NCI-H1694 treated with DMSO at 0.1 percent for 48 hours (cell line): ENCODE measurements around the gene TEX19.
"Not testable (repeated sequence)": the region's sequence is repeated elsewhere in the genome, so short reads cannot be mapped to it uniquely, and the experiment has no call there.

Source experiments
- DNase-seq: peaks from one replicate; lab custom pipeline; 2025; lab: John Stamatoyannopoulos, UW

Gene TEX19

DNA sequence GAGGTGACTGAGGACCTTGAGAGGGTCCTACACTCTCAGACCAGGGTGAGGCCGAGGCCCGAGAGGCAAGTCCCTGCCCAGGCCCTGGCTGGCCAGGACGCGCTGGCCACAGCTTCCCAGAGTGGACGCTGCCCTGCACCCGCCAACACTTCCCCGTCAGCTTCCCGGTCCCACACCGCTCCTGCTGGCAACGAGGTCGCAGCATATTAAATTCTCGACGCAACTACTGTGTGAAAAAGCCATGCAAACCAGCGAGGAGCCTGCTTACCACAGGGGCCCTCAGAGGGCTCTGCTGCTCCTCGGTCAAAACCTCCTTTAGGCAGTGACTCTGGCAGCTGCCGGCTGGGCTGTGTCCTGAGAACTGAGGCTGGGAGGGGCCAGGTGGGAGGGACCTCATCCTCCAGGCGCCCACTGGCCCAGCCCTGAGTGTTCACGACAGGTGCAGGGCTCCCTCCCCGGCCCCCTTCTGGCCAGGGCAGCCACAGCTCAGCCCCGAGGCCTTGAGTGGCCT, 2.1 kb upstream of the TEX19 start:
- DNase-seq: no peak

DNA sequence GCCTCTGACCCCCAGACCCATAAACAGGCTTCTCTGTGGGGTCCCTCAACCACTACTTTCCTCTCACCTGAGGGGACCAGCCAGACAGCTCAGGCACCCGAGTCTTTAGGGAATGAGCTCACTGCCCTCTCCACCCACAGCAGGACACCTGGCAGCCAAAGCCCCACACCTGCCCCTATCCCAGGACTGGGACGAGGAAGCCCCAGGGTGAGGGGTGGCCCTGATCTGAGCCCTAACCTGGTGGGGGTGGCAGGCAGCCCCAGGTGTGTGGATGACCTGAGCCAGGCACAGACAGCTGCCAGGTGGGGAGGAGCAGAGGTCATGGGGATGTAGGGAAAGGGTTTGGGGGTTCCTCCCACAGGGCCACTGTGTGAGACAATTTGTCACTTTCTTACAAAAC, 1.7 kb upstream of the TEX19 start:
- no peak for DNase-seq

DNA sequence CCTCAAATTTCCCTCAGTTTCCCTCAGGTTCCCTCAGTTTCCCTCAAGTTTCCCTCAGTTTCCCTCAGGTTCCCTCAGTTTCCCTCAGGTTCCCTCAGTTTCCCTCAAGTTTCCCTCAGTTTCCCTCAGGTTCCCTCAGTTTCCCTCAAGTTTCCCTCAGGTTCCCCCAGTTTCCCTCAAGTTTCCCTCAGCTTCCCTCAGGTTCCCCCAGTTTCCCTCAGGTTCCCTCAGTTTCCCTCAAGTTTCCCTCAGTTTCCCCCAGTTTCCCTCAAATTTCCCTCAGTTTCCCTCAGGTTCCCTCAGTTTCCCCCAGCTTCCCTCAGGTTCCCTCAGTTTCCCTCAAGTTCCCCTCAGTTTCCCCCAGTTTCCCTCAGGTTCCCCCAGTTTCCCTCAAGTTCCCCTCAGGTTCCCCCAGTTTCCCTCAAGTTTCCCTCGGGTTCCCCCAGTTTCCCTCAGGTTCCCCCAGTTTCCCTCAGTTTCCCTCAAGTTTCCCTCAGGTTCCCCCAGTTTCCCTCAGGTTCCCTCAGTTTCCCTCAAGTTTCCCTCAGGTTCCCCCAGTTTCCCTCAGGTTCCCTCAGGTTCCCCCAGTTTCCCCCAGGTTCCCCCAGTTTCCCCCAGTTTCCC, 516 bp downstream of the TEX19 start:
- not testable (repeated sequence) for DNase-seq

DNA sequence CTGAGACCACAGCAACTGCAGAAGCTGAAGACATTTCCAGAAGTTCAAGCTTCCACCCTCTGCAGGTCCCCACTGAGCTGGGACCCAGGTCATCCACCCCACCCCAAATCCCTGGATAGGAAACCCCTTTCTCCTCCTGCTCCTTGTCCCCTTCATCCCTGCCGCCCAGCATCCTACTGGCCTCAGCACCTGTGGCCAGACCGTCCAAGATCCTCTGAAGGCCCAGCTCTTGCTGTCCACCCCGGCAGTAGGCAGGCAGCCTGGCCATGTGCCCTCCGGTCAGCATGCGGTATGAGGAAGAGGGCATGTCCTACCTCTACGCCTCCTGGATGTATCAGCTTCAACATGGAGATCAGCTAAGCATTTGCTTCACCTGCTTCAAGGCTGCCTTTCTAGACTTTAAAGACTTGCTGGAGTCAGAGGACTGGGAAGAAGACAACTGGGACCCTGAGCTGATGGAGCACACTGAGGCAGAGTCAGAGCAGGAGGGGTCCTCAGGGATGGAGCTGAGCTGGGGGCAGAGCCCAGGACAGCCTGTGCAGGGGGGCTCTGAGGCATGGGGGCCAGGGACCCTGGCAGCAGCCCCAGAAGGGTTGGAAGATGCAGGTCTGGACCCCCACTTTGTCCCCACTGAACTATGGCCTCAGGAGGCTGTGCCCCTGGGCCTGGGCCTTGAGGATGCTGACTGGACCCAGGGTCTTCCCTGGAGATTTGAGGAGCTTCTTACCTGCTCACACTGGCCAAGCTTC, 3.0 kb downstream of the TEX19 start:
- no peak for DNase-seq

DNA sequence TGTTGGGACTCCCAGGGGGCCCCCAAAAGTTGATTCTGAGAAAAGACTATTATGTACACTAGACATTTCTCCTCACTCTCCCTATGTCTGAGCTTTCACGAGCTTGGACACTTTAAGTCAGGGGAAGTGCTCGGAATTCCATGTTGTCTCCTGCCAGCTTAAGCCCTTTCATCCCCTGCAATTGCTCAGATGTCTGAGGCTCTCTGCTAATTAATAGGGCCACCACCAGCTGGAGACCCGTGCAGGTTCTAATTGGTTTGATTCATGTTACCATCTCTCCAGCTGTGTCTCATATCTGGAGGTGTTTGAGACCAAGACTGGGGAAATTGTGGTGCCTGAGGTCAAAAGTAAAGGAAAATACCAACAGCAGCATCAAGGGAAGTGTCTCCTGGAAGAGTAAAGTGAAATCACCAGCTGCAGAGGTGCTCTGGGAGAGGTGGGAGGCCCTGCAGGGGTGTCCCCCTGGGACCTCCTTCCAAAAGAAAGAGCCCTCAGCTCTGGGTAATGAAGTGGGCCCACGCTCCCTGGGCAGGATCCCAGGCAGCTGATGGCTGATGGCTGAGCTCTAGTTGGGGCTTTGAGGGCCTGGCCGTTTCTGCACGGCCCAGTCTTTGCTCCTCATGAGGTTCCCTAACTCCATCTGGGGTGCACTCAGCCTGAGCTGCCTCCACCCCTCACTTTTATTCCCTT, 6.7 kb downstream of the TEX19 start:
- peak; percentile 48 for DNase-seq

DNA sequence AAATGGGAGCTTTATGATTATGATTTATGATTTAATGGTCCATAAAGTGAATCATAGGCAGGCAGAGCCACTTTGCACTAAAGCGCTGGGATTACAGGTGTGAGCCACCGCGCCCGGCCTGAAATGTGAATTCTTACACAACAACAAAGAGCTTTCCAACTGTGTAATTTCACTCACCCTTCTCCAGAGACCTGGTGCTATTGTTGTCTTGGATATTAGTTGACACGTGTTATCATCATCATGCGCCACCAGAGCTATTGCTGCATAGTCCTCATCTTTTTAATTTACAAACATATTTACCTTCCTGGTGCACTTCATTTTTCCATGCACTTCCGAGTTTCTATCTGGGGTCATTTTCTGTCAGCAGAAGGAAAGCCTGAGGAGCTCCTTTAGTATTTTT, 7.7 kb downstream of the TEX19 start:
- DNase-seq: no peak

DNA sequence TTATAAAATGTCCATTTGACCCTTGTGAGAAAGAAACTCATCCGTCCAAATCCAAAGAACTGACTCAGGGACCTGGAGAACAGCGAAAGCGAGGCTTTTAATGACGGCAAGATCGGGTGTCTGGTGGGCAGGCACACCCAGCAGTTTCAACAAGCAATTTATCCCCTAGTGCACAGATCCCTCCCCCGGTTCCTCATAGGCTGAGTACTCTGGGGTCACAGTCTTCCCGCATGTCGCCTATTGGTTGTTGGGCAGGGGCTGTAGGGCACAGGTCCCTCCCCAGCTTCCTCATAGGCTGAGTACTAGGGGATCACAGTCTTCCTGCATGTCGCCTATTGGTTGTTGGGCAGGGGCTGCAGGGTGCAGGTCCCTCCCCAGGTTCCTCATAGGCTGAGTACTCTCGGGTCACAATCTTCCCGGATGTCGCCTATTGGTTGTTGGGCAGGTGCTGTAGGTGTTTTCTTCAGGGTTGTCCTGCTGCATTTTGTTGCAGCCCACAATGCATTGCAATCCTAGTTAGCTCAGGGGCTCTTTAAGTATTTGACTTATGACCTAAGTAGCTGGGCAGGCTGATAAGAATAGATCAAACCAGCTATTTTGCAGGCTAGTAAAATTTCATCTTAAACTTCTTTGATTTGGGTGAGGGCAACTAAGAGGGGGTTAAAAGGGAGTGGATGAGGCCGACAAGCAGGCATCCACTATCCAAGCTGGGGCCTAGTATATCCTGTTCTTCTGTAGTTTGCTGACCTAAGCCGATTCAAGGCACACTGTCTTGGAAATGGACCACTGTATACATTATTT, 8.9 kb downstream of the TEX19 start:
- no peak for DNase-seq

DNA sequence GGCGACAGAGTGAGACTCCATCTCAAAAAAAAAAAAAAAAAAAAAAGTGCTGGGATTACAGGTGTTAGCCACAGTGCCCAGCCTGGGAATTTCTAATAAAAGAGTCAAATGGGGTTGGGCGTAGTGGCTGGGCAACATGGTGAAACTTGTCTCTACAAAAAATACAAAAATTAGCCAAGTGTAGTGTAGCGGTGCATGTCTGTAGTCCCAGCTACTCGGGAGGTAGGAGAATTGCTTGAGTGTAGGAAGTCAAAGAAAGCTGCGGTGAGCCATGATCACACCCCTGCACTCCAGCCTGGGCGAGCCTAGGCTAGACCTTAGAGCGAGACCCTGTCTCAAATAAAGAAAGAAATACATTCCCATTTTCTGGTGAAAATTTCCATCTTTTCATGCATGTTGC, 10.2 kb downstream of the TEX19 start:
- DNase-seq: no peak

DNA sequence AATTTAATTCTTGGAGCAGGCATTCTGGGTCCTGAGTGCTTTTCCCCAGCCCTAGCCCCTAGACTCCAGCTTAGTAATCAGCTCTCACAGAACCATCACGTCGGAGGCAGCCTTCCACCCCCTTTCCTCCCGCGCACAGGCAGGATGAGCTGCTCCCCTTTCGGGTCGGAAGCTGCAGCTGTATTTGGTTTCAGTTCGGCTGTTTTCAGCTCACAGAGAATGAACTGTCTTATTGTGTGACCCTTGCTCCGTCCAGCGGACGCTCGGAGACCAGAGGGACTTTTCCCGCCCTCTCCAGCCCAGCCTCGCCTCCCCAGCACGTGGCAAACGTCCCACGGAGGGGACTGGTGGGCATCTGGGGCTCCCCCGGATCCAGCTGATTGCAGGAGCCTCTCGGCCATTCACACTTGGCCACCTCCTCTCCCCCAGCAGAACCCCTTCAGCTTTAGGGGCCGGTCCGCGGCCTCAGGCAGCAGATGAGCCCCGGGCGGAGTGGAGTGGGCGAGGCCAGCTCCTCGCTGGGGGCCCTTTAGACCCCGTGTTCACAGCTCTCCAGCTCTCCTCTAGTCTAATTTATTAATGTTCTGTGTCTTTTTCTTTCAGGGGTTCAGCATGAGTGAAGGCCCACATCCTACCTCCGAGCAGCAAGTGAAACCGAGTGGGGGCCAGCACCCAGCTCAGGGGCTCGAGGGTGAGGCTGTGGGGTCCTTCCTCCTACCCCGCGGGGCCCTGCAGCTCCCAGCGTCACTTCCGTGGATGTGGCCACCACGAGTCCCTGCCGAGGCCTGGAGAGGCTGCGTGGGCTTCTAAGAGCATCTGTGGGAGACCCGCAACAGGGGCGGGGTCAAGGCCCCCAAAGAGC, 11.7 kb downstream of the TEX19 start:
- no peak for DNase-seq

DNA sequence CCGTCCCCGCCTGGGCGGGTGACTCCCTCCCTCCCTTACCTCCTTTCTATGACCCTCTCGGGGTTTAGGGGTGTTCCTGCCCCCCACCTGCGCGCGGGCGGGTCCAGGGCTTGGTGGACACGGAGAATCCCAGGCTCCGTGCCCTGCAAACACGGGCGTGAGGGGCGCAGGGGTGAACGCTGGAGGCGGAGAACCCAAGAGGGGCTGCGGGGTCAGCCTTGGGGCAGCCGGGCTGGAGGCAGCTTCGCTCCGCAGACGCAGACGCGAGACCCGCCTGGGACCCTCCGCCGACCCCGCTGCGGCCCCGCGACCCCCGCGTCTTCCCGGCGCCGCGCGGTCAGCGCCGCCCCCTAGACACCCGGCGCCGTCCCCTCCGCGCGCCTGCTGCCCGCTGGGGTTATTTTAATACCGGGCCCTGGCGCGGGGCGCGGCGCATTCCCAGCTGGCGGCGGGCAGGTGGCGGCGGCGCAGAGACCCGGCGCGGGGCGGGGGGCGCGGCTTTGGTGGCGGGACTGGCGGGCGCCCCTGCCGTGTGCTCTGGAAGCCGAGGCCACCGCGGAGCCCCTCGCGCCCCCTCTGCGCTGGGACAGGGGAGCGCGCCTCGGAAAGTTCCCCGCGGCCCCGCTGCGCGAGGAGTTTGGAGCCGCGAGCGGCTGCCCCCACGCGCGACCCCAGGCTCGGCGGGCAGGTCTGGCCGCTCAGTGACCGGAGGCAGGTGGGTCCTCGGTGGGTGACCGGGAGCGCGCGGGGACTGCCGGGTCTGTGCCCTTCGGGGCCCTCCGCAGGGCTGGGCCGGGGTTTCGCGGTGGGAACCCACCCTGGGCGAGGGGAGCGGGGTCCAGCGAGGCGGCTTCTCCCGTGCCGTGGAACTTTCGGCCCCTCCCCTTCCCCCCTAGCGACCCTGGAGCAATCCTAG, 12.5 kb downstream of the TEX19 start, which contains the start of gene UTS2R:
UTS2R (plus strand) TSS at position 433 of the 916 bp plus-strand sequence. CDS start 2,560 bp downstream, outside the sequence.
- DNase-seq: no peak

DNA sequence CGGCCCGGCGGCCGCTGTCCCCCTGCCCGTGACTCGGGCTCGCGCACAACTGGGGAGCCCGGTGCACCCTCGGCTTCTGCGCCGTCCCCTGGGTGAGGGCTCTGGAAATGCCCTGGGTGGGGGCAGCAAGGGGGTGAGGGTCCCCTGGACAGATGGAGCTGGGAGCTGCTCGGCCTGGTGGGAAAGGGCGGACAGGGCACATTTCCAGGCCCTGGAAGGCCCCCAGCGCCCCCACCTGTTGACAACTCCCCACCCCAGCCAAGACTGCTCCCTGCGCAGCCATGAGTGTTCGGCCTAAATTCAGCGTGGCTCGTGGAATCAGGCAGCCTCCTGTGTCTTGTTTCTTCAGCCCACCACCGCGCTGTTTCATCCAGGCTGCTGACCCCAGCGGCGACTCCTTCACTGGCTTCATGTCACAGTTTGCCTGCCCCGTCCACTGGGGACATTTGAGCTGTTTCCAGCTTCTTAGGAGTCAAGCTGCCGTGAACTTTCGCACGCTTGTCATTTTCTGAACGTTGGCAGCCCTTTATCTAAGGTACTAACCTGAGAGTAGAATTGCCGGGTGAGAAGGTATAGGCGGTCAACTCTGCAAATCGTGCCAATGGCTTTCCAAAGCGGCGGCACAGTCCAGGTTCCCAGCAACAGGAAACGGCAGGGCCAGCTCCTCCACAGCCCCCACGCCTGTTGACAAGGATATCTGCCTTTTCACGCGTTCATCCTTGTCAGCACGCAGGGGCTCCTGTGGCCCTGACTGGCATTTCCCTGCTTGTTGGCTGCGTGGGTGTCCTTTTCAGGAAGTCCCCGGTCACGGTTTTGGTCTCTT, 13.4 kb downstream of the TEX19 start:
- DNase-seq: no peak

DNA sequence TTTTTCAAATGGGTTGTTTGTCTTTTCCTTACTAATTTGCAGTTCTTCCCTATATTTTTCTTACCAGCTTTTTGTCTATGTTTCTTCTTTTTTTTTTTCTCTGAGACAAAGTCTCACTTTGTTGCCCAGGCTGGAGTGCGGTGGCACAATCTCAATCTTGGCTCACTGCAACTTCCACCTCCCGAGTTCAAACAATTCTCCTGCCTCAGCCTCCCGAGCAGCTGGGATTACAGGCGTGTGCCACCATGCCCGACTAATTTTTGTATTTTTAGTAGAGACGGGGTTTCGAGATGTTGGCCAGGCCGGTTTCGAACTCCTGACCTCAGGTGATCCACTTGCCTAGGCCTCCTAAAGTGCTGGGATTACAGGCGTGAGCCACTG, 14.0 kb downstream of the TEX19 start:
- DNase-seq: not testable (repeated sequence)

DNA sequence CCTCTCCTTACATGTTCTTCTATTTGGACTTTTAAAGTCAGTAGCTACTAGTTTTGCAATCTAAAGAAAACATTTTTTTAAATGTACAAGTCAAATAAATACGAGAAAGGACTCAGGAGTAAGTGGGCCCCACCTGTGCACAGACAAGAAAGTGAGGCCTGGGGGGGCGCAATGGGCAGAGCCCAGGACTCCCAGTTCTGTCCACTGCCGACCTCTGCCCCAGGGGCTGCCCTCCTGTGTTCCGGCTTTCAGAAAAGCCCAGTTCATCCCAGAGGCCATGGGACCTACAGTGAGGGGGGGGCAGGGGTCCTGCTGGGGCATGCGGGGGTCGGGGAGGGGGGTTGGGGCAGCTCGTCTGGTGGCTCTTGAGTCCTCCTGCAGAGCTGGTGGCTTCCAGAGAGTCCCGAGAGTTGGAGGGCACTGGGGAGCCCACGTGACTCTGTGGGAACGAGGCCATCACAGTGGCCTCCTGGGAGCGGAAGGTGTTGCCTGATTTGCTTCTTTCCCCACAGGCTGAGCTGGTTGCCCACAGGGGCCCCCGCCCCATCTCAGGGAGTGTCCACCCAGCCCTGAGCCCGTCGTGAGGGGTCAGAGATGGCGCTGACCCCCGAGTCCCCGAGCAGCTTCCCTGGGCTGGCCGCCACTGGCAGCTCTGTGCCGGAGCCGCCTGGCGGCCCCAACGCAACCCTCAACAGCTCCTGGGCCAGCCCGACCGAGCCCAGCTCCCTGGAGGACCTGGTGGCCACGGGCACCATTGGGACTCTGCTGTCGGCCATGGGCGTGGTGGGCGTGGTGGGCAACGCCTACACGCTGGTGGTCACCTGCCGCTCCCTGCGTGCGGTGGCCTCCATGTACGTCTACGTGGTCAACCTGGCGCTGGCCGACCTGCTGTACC, 14.9 kb downstream of the TEX19 start:
- DNase-seq: no peak

DNA sequence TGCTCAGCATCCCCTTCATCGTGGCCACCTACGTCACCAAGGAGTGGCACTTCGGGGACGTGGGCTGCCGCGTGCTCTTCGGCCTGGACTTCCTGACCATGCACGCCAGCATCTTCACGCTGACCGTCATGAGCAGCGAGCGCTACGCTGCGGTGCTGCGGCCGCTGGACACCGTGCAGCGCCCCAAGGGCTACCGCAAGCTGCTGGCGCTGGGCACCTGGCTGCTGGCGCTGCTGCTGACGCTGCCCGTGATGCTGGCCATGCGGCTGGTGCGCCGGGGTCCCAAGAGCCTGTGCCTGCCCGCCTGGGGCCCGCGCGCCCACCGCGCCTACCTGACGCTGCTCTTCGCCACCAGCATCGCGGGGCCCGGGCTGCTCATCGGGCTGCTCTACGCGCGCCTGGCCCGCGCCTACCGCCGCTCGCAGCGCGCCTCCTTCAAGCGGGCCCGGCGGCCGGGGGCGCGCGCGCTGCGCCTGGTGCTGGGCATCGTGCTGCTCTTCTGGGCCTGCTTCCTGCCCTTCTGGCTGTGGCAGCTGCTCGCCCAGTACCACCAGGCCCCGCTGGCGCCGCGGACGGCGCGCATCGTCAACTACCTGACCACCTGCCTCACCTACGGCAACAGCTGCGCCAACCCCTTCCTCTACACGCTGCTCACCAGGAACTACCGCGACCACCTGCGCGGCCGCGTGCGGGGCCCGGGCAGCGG, 15.7 kb downstream of the TEX19 start:
- no peak for DNase-seq

DNA sequence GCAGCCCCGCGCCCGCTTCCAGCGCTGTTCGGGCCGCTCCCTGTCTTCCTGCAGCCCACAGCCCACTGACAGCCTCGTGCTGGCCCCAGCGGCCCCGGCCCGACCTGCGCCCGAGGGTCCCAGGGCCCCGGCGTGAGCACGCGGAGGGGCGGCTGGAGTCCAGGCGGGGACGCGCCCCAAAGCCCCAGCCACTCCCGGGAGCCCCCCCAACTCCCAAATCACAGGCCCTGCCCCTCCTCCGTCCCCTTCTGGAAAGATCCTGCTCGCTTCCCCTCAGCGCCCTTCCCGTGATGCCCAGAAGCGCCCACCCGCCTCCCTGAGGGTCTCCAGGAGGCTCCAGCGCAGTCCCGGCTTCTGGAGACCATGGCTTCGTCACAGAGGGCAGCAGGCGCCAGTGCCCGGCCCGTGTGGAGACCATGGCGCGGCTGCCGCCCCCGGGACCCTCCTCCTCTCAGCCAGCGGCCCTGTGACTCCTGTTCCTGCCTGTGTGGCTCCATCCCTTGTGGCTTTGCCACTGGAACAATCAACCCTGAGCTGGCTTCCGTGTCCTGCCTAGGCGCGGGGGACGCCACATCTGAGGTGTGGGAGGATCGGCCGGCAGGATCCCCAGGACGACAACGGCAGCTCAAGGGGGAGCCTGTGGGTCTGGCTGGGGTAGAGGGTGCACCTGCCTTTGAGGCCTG, 16.5 kb downstream of the TEX19 start:
- DNase-seq: no peak

DNA sequence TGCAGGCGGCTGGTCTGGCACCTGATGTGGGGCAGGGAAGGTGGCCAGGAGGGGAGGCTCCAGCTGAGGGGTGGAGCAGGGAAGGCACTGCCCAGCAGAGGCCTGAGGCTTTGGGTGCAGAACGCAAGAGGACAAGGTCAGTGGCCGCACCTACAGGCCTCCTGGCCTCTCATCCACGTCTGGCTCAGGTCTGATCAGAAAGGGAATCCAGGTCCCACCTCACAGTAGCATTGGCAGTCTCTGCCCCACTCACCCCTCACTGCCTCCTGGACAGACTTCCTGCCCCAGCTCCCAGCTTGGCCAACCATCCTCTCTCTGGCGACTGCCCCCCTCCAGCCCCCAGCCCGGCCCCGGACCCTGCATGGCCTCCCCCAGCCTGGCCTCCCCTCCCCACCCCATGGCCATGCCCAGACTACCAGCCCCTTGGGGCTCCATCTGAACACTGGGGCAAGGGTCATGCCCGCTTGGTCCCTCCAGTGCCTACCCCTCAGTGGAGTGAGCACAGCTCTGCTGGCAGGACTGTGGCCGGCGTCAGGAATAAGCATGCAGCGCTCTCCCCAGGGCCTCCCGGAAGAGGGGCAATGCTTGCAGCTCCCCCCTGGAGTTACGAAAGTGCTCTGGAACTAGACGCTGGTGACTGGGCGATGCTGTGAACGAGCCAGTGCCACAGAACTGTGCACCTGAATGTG, 17.1 kb downstream of the TEX19 start:
- DNase-seq: no peak
